Neural cell (in vitro differentiated cells): ENCODE data around the gene ANO3. TPM values are rescaled to one million over a fixed set of nuclear protein-coding genes. Genes with fewer than 3 reads are reported as not detected.

ENCODE experiments used
- H2AFZ ChIP-seq: fragments of 200-600, 300-800 bp; sonication (generic), shearing (Covaris generic); 2 replicates; pipeline ENCODE4 v1.6.0; 2014; ENCODE audit warnings: low read depth, mild to moderate bottlenecking, antibody characterized with exemption, low read length, moderate library complexity
- H3F3A ChIP-seq: fragments of 200-600 bp; shearing (Covaris generic); 2 replicates; pipeline ENCODE4 v1.6.1; 2016; ENCODE audit warnings: mild to moderate bottlenecking, moderate library complexity, mixed read lengths, antibody characterized with exemption, low read length; ENCODE audit not compliant: insufficient read depth, poor library complexity, severe bottlenecking
- H3K27ac ChIP-seq: fragments of 200-600, 300-800 bp; sonication (generic), shearing (Covaris generic); 2 replicates; pipeline ENCODE4 v1.5.1; 2014; ENCODE audit warnings: mild to moderate bottlenecking, low read length, moderate library complexity
- H3K27me3 ChIP-seq: fragments of 300-800, 200-600 bp; sonication (generic), shearing (Covaris generic); 2 replicates; pipeline ENCODE4 v1.6.0; 2014; ENCODE audit warnings: mild to moderate bottlenecking, low read depth, low read length, moderate library complexity; ENCODE audit not compliant: insufficient read depth
- H3K36me3 ChIP-seq: fragments of 300-800, 200-600 bp; sonication (generic), shearing (Covaris generic); 2 replicates; pipeline ENCODE4 v1.5.1; 2014; ENCODE audit warnings: mild to moderate bottlenecking, antibody characterized with exemption, low read length, moderate library complexity; ENCODE audit not compliant: insufficient read depth
- H3K4me2 ChIP-seq: fragments of 300-800, 200-600 bp; sonication (generic), shearing (Covaris generic); 2 replicates; pipeline ENCODE4 v1.6.0; 2014; ENCODE audit warnings: mild to moderate bottlenecking, low read length
- H3K4me3 ChIP-seq: fragments of 300-800, 200-600 bp; sonication (generic), shearing (Covaris generic); 2 replicates; pipeline ENCODE4 v1.5.1; 2014; ENCODE audit warnings: mild to moderate bottlenecking, low read length, moderate library complexity
- H3K79me2 ChIP-seq: fragments of 200-600 bp; shearing (Covaris generic); replicated peaks from 2 replicates; pipeline ENCODE4 v1.6.0; 2014; ENCODE audit warnings: mild to moderate bottlenecking, low read length, moderate library complexity; ENCODE audit not compliant: insufficient read depth
- H3K9ac ChIP-seq: fragments of 300-800, 200-600 bp; sonication (generic), shearing (Covaris generic); 2 replicates; pipeline ENCODE4 v1.6.1; 2016; ENCODE audit warnings: mild to moderate bottlenecking, low read length, mixed read lengths
- H3K9me2 ChIP-seq: fragments of 200-600 bp; shearing (Covaris generic); 2 replicates; pipeline ENCODE4 v1.6.1; 2016; ENCODE audit warnings: mild to moderate bottlenecking, low read length, mixed read lengths; ENCODE audit not compliant: insufficient read depth
- H3K9me3 ChIP-seq: fragments of 200-600, 300-800 bp; sonication (generic), shearing (Covaris generic); 2 replicates; pipeline ENCODE4 v1.6.1; 2016; ENCODE audit warnings: mild to moderate bottlenecking, mixed run types, low read length, moderate library complexity, mixed read lengths
- H4K20me1 ChIP-seq: fragments of 200-600 bp; shearing (Covaris generic); 2 replicates; pipeline ENCODE4 v1.6.1; 2016; ENCODE audit warnings: mild to moderate bottlenecking, mixed run types; ENCODE audit not compliant: insufficient read depth
- CTCF ChIP-seq: fragments of 450-650 bp; IDR thresholded peaks from 2 replicates; pipeline ENCODE4 v1.5.1; 2014; ENCODE audit warnings: antibody characterized with exemption, mild to moderate bottlenecking, moderate library complexity; ENCODE audit not compliant: poor library complexity, severe bottlenecking
- EP300 ChIP-seq: fragments of 450-650 bp; conservative IDR thresholded peaks from 2 replicates; pipeline ENCODE4 v1.6.1; 2014; ENCODE audit warnings: antibody characterized with exemption, mild to moderate bottlenecking, moderate library complexity; ENCODE audit not compliant: poor library complexity, severe bottlenecking
- EZH2 ChIP-seq: fragments of 200-600, 300-800 bp; shearing (Covaris generic), sonication (generic); IDR thresholded peaks from 2 replicates; pipeline ENCODE4 v1.6.1; 2014; ENCODE audit warnings: antibody characterized with exemption, low read length, borderline replicate concordance, mild to moderate bottlenecking; ENCODE audit not compliant: insufficient read depth, poor library complexity, severe bottlenecking
- MXI1 ChIP-seq: fragments of 450-650 bp; conservative IDR thresholded peaks from 2 replicates; pipeline ENCODE4 v1.6.1; 2014; ENCODE audit warnings: antibody characterized with exemption, mild to moderate bottlenecking; ENCODE audit not compliant: poor library complexity, severe bottlenecking
- POLR2AphosphoS5 ChIP-seq: IDR thresholded peaks from 2 replicates; pipeline ENCODE4 v1.6.1; 2012
- RAD21 ChIP-seq: fragments of 450-650 bp; conservative IDR thresholded peaks from 2 replicates; pipeline ENCODE4 v1.6.1; 2014; ENCODE audit warnings: antibody characterized with exemption, mild to moderate bottlenecking, moderate library complexity
- SMC3 ChIP-seq: fragments of 450-650 bp; conservative IDR thresholded peaks from 2 replicates; pipeline ENCODE4 v1.6.1; 2014; ENCODE audit warnings: antibody characterized with exemption, mild to moderate bottlenecking, moderate library complexity; ENCODE audit not compliant: poor library complexity
- TAF1 ChIP-seq: IDR thresholded peaks from 2 replicates; pipeline ENCODE4 v1.6.1; 2012; ENCODE audit warnings: low read depth
- polyA plus RNA-seq: library from polyadenylated mRNA; depleted of rRNA; stranded (reverse); fragments of >200 nt; gene quantifications from 2 replicates; pipeline ENCODE4 v1.2.3, GENCODE V29; 2014
- TF ChIP-seq, protein P1 (sequence below): IDR thresholded peaks from 2 replicates; pipeline ENCODE4 v1.6.1; 2012; ENCODE audit warnings: borderline replicate concordance

Gene ANO3
- polyA plus RNA-seq, 1 donor from 2014 or later: not detected

- Histone ChIP-seq H3F3A (no peaks in the 10 kb centered on the region), H3K79me2 (no peaks in the 10 kb centered on the region), H3K9ac (no peak overlapping the region), H3K9me3 (no peaks in the 10 kb centered on the region), H4K20me1 (no peaks in the 10 kb centered on the region), H3K4me3 (no peak overlapping the region), H3K27ac (no peak overlapping the region), H3K27me3 (no peaks in the 10 kb centered on the region), H3K9me2 (no peaks in the 10 kb centered on the region), H3K36me3 (no peaks in the 10 kb centered on the region), H2AFZ (no peak overlapping the region), H3K4me2 (no peak overlapping the region)
- no peak for TF ChIP-seq POLR2AphosphoS5
- TF ChIP-seq EP300: no peak
- TF ChIP-seq, protein P1, sequence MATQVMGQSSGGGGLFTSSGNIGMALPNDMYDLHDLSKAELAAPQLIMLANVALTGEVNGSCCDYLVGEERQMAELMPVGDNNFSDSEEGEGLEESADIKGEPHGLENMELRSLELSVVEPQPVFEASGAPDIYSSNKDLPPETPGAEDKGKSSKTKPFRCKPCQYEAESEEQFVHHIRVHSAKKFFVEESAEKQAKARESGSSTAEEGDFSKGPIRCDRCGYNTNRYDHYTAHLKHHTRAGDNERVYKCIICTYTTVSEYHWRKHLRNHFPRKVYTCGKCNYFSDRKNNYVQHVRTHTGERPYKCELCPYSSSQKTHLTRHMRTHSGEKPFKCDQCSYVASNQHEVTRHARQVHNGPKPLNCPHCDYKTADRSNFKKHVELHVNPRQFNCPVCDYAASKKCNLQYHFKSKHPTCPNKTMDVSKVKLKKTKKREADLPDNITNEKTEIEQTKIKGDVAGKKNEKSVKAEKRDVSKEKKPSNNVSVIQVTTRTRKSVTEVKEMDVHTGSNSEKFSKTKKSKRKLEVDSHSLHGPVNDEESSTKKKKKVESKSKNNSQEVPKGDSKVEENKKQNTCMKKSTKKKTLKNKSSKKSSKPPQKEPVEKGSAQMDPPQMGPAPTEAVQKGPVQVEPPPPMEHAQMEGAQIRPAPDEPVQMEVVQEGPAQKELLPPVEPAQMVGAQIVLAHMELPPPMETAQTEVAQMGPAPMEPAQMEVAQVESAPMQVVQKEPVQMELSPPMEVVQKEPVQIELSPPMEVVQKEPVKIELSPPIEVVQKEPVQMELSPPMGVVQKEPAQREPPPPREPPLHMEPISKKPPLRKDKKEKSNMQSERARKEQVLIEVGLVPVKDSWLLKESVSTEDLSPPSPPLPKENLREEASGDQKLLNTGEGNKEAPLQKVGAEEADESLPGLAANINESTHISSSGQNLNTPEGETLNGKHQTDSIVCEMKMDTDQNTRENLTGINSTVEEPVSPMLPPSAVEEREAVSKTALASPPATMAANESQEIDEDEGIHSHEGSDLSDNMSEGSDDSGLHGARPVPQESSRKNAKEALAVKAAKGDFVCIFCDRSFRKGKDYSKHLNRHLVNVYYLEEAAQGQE: no peak
- TF ChIP-seq MXI1: no peak
- TF ChIP-seq CTCF: no peak
- TF ChIP-seq TAF1: no peak
- TF ChIP-seq EZH2: no peak
- no peak for TF ChIP-seq SMC3
- TF ChIP-seq RAD21: no peak
Observed at GRCh38 chr11:26677566-26677965, 345.6 kb downstream of the ANO3 start.

DNA sequence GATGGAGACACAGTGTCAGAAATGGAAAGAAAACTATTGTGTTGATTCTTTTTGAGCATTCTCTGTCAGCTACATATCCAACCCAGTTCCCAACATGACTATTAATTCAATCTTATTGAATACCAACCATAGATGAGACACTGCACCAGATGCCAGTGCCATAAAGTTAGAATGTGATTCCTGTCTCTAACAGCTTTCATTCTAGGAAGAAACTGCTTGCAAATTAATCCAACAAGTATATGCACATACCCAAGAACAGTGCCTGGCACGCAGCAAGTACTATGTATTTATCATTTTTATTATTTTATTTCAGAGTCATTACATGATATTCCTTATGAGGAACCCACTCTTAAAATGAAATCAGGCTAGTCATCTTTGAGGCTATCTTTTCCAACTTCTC, 355.4 kb downstream of the ANO3 start:
- Histone ChIP-seq H3F3A (no peaks in the 10 kb centered on the region), H3K4me2 (no peak overlapping the region), H3K27ac (no peak overlapping the region), H2AFZ (no peak overlapping the region), H4K20me1 (no peaks in the 10 kb centered on the region), H3K4me3 (no peak overlapping the region), H3K27me3 (no peaks in the 10 kb centered on the region), H3K9ac (no peak overlapping the region), H3K36me3 (no peaks in the 10 kb centered on the region), H3K9me2 (no peaks in the 10 kb centered on the region), H3K9me3 (no peaks in the 10 kb centered on the region), H3K79me2 (no peaks in the 10 kb centered on the region)
- TF ChIP-seq TAF1 (no peak), CTCF (no peak), MXI1 (no peak), RAD21 (no peak), EZH2 (no peak), POLR2AphosphoS5 (no peak), SMC3 (no peak), EP300 (no peak)
- TF ChIP-seq, protein P1: no peak
